Common myeloid progenitor, CD34-positive (primary cell): ENCODE data around the gene VAMP3. TPM values are rescaled to one million over a fixed set of nuclear protein-coding genes. Genes with fewer than 3 reads are reported as not detected.

Source experiments
- CTCF ChIA-PET: fragments of 350-600 bp; sonication (Branson Sonifier 250); formaldehyde crosslinking; loops from one replicate; lab custom pipeline; 2021; ENCODE audit warnings: antibody characterized with exemption; lab: Charles Lee
- POLR2A ChIA-PET: fragments of 350-600 bp; sonication (Branson Sonifier 250); formaldehyde crosslinking; loops from one replicate; lab custom pipeline; 2021; ENCODE audit warnings: antibody characterized with exemption; lab: Charles Lee
- DNase-seq, 3 donors: peaks; one replicate each; pipeline versions ENCODE4 v3.0.0 to v3.0.0-alpha.2; 2013
- H3K27ac ChIP-seq, 2 experiments: 1 replicate in 1 of 2; 2 replicates in 1 of 2; pipeline ENCODE4 v1.7.0; 2013; ENCODE audit warnings: inconsistent platforms in 2 of 2, low read length in 2 of 2, mild to moderate bottlenecking in 2 of 2, low read depth in 1 of 2, moderate library complexity in 1 of 2; ENCODE audit not compliant: severe bottlenecking in 2 of 2, insufficient read depth in 1 of 2, poor library complexity in 1 of 2
- H3K27me3 ChIP-seq, 5 experiments: replicated peaks in 2 of 5; 1 replicate in 3 of 5; 2 replicates in 2 of 5; pipeline versions ENCODE4 v1.6.1 to v1.7.0; 2013; ENCODE audit warnings: low read length in 4 of 5, mild to moderate bottlenecking in 2 of 5, moderate library complexity in 2 of 5, inconsistent platforms in 1 of 5; ENCODE audit not compliant: insufficient read depth in 5 of 5, control insufficient read depth in 4 of 5
- H3K36me3 ChIP-seq, 4 experiments: 1 replicate in 2 of 4; 2 replicates in 2 of 4; pipeline versions ENCODE4 v1.6.1 to v1.7.0; 2013; ENCODE audit warnings: low read length in 3 of 4, control low read depth in 1 of 4, mild to moderate bottlenecking in 1 of 4; ENCODE audit not compliant: control insufficient read depth in 4 of 4, insufficient read depth in 4 of 4
- H3K4me1 ChIP-seq, 4 experiments: 1 replicate in 3 of 4; 2 replicates in 1 of 4; pipeline versions ENCODE4 v1.6.1 to v1.7.1; 2013; ENCODE audit warnings: low read length in 3 of 4, mild to moderate bottlenecking in 3 of 4, control low read depth in 1 of 4, inconsistent platforms in 1 of 4, moderate library complexity in 1 of 4; ENCODE audit not compliant: control insufficient read depth in 4 of 4, insufficient read depth in 4 of 4; ENCODE audit errors: control extremely low read depth in 1 of 4
- H3K4me3 ChIP-seq, 7 experiments: 1 replicate in 4 of 7; 2 replicates in 3 of 7; pipeline versions ENCODE4 v1.5.1 to v1.7.0; 2013; ENCODE audit warnings: mild to moderate bottlenecking in 7 of 7, low read length in 6 of 7, moderate library complexity in 6 of 7, inconsistent platforms in 2 of 7, low read depth in 2 of 7, control low read depth in 1 of 7; ENCODE audit not compliant: insufficient read depth in 4 of 7, control insufficient read depth in 1 of 7; ENCODE audit errors: extremely low read depth in 1 of 7
- H3K9me3 ChIP-seq, 5 experiments: 1 replicate in 4 of 5; 2 replicates in 1 of 5; pipeline versions ENCODE4 v1.6.1 to v1.7.1; 2013; ENCODE audit warnings: low read length in 4 of 5, mild to moderate bottlenecking in 2 of 5, inconsistent platforms in 1 of 5, low read depth in 1 of 5, moderate library complexity in 1 of 5; ENCODE audit not compliant: control insufficient read depth in 4 of 5, insufficient read depth in 2 of 5; ENCODE audit errors: control extremely low read depth in 1 of 5
- WGBS: methylation state at CpG from one replicate; pipeline ENCODE4 v1.1.5; 2013; ENCODE audit not compliant: insufficient coverage; 5-methylcytosine and 5-hydroxymethylcytosine counted together
- polyA plus RNA-seq: library from polyadenylated mRNA; unstranded; fragments of 120-200 nt; gene quantifications from one replicate; pipeline ENCODE4 v1.2.1, GENCODE V29; 2013

VAMP3 gene, protein sequence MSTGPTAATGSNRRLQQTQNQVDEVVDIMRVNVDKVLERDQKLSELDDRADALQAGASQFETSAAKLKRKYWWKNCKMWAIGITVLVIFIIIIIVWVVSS
- polyA plus RNA-seq, result 56.4 TPM

- Histone ChIP-seq H3K36me3 (peaks cover 5 to 24% (median 9%) of the 10 kb centered on the region in 4 experiments), H3K27ac (peak within 1 kb of the TSS; percentile 51 to 84), H3K9me3 (no peaks in the 10 kb centered on the region), H3K27me3 (no peaks in the 10 kb centered on the region), H3K4me1 (peaks cover 5 to 22% (median 14%) of the 10 kb centered on the region in 4 experiments), H3K4me3 (peak within 1 kb of the TSS; percentile 79 to 97 (median 93))
- WGBS, result under 1% methylated on average over 86 of the region's 97 CpGs
- POLR2A ChIA-PET, result no interaction called here
- CTCF ChIA-PET, result interaction anchor here (1.1 to 1.9 kb wide), 4 partner anchors 19 to 123 kb away, joined by 3 to 10 read pairs (median 5); no protein-coding TSS in a partner anchor
- peak; percentile 77 to 87 (median 83) for DNase-seq
These were observed at the start of gene VAMP3 for GRCh38 chr1:7770997-7771822. TSS of gene VAMP3 (plus strand) at chr1:7771296. CDS start at chr1:7771384, 88 bp downstream.

GRCh38 chr1:7721940-7722669 is 49.0 kb upstream of the VAMP3 start:
- Histone ChIP-seq H3K36me3 (no peaks in the 10 kb centered on the region), H3K9me3 (no peaks in the 10 kb centered on the region), H3K4me1 (peaks cover 0 to 13% (median 7%) of the 10 kb centered on the region in 4 experiments), H3K4me3 (no peak overlapping the region), H3K27me3 (peaks cover 0 to 2% (median 0%) of the 10 kb centered on the region in 5 experiments), H3K27ac (no peak overlapping the region)
- ChIA-PET CTCF (interaction anchor here (2.1 kb wide), 1 partner anchor 31 kb away, joined by 7 read pairs; no protein-coding TSS in a partner anchor), POLR2A (no interaction called here)
- 100% methylated on average over 1 of the region's 5 CpGs for WGBS
- no peak for DNase-seq

GRCh38 chr1:7722670-7723012 is 48.5 kb upstream of the VAMP3 start:
- DNase-seq, result no peak
- H3K27me3 ChIP-seq, result peaks cover 0 to 2% (median 0%) of the 10 kb centered on the region in 5 experiments
- H3K4me3 ChIP-seq, result no peak overlapping the region
- no peak overlapping the region for H3K27ac ChIP-seq
- POLR2A ChIA-PET, result no interaction called here
- H3K36me3 ChIP-seq, result no peaks in the 10 kb centered on the region
- H3K4me1 ChIP-seq, result peaks cover 0 to 13% (median 7%) of the 10 kb centered on the region in 4 experiments
- no peaks in the 10 kb centered on the region for H3K9me3 ChIP-seq
- CTCF ChIA-PET, result interaction anchor here (2.1 kb wide), 1 partner anchor 30 kb away, joined by 7 read pairs; no protein-coding TSS in a partner anchor
- no CpG with 5 or more reads among the region's 2 CpGs for WGBS

- H3K4me3 ChIP-seq, result peak overlapping the region in 1 of 7 experiments; percentile 7
- no peaks in the 10 kb centered on the region for H3K27me3 ChIP-seq
- H3K36me3 ChIP-seq, result no peaks in the 10 kb centered on the region
- no peak overlapping the region for H3K27ac ChIP-seq
- no peaks in the 10 kb centered on the region for H3K9me3 ChIP-seq
- WGBS, result 7% methylated on average over 6 of the region's 7 CpGs
- peak in 2 of 3 donors; percentile 44 to 57 for DNase-seq
- ChIA-PET CTCF (interaction anchor here (1.1 to 3.1 kb wide), 6 partner anchors 8 to 58 kb away, joined by 3 to 14 read pairs (median 4); no protein-coding TSS in a partner anchor), POLR2A (interaction anchor here (1.0 kb wide), 1 partner anchor 77 kb away, joined by 3 read pairs; no protein-coding TSS in a partner anchor)
- H3K4me1 ChIP-seq, result peaks cover 5 to 31% (median 8%) of the 10 kb centered on the region in 4 experiments
These were observed 44.5 kb upstream of the VAMP3 start for GRCh38 chr1:7726623-7727022.

- Histone ChIP-seq H3K36me3 (no peaks in the 10 kb centered on the region), H3K4me1 (peaks cover 5 to 31% (median 8%) of the 10 kb centered on the region in 4 experiments), H3K27ac (no peak overlapping the region), H3K27me3 (no peaks in the 10 kb centered on the region), H3K9me3 (no peaks in the 10 kb centered on the region), H3K4me3 (no peak overlapping the region)
- CTCF ChIA-PET, result interaction anchor here (0.7 to 3.1 kb wide), 6 partner anchors 14 to 180 kb away, joined by 3 to 14 read pairs (median 4); no protein-coding TSS in a partner anchor
- WGBS, result 96% methylated on average over 13 of the region's 14 CpGs
- DNase-seq, result no peak
- POLR2A ChIA-PET, result no interaction called here
These were observed 43.2 kb upstream of the VAMP3 start for GRCh38 chr1:7727809-7728471.

DNA sequence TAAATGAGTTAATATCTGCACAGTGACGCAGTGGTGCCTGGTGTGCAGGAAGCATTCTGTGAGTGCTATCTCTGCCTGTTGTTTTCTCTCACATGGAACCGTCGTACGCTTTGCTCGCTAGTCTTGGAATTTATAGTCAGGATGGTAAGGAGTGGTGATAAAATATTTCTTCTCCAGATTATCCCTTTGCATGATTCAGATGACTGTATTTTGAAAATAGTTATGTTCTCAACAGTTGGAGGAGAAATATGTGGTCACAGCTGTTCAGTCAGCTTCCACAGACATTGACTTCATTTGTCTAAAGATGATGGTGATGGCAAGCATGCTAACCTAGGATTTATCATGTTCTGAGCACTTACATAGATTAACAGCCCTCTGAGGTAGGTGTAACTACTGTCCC is 41.3 kb upstream of the VAMP3 start:
- H3K9me3 ChIP-seq, result no peaks in the 10 kb centered on the region
- 100% methylated on average over 3 of the region's 5 CpGs for WGBS
- H3K36me3 ChIP-seq, result no peaks in the 10 kb centered on the region
- H3K27ac ChIP-seq, result no peak overlapping the region
- H3K27me3 ChIP-seq, result no peaks in the 10 kb centered on the region
- ChIA-PET POLR2A (no interaction called here), CTCF (no interaction called here)
- H3K4me1 ChIP-seq, result peaks cover 5 to 36% (median 11%) of the 10 kb centered on the region in 4 experiments
- no peak for DNase-seq
- H3K4me3 ChIP-seq, result no peak overlapping the region
